HUES64 (cell line): ENCODE results near the gene IMMP2L.
"Not testable (repeated sequence)": the region's sequence is repeated elsewhere in the genome, so short reads cannot be mapped to it uniquely, and the experiment has no call there.

ENCODE experiments used
- H3K27ac ChIP-seq: 2 replicates; pipeline ENCODE4 v1.7.0; 2013; ENCODE audit warnings: low read depth, low read length, inconsistent platforms
- H3K27me3 ChIP-seq: 2 replicates; pipeline ENCODE4 v1.6.1; 2013; ENCODE audit warnings: mild to moderate bottlenecking, low read length; ENCODE audit not compliant: insufficient read depth
- H3K36me3 ChIP-seq: 2 replicates; pipeline ENCODE4 v1.6.1; 2013; ENCODE audit warnings: mild to moderate bottlenecking, low read length; ENCODE audit not compliant: insufficient read depth
- H3K4me1 ChIP-seq: 2 replicates; pipeline ENCODE4 v1.6.1; 2013; ENCODE audit warnings: mild to moderate bottlenecking, low read length, moderate library complexity; ENCODE audit not compliant: insufficient read depth
- H3K4me3 ChIP-seq: 2 replicates; pipeline ENCODE4 v1.5.1; 2013; ENCODE audit warnings: mild to moderate bottlenecking, low read length, moderate library complexity
- H3K9ac ChIP-seq: 2 replicates; pipeline ENCODE4 v1.6.1; 2013; ENCODE audit warnings: mild to moderate bottlenecking, low read depth, low read length
- H3K9me3 ChIP-seq: 2 replicates; pipeline ENCODE4 v1.6.1; 2013; ENCODE audit warnings: low read depth, low read length; ENCODE audit not compliant: insufficient read depth
- WGBS: fragments of 150-250, 120-280 bp; methylation state at CpG from one replicate; pipeline ENCODE4 v1.1.7; 2013; ENCODE audit warnings: missing lambda C conversion rate; 5-methylcytosine and 5-hydroxymethylcytosine counted together

The IMMP2L gene

GRCh38 chr7:110660637-110661036 is 901.7 kb downstream of the IMMP2L start:
- not testable (repeated sequence) for H3K36me3 ChIP-seq, H3K9ac ChIP-seq, H3K4me1 ChIP-seq, H3K27ac ChIP-seq, H3K4me3 ChIP-seq, H3K27me3 ChIP-seq
- WGBS = 96% methylated on average over 7 of the region's 7 CpGs
- peaks cover 21% of the 10 kb centered on the region for H3K9me3 ChIP-seq

DNA sequence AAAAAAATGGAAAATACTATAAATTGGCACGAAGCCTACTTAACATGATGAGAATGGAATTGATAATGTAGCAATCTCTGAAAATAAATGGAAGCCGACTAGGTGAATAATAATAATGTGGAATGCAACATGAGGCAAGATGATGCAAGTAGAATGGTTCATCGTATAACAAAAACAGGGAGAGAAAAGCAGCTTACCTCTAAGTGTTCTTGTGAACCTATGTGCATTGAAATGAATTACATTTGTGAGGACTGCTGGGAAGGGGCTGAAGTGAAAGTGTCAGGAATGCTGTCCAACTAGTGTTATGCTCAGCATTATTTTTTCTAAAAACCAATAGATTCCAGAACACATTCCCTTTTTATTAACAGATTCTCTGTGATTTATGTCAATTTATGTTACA is 912.0 kb downstream of the IMMP2L start:
- 86% methylated on average over 3 of the region's 3 CpGs for WGBS

DNA sequence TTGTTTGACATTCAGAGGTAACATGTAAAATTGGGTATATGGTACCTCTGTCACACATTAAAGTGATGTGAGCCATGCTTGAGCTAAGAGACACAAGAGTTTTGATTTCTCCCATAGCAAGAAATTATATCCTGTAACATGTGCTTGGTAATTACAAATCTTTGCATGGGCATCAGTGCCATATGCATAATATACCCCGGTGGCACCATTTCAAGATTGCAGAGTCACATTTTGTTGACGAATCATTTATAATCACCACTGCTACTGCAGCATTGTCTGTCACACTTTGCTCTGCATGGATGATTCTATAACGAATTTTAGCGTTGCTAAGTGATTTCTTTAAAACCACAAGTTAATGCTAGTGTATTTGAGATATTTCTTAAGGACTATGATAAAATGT is 915.0 kb downstream of the IMMP2L start:
- H3K4me1 ChIP-seq = peaks cover 17% of the 10 kb centered on the region
- WGBS = 92% methylated on average over 4 of the region's 4 CpGs
- no peaks in the 10 kb centered on the region for H3K9me3 ChIP-seq
- H3K4me3 ChIP-seq = no peak overlapping the region
- no peaks in the 10 kb centered on the region for H3K36me3 ChIP-seq
- no peaks in the 10 kb centered on the region for H3K27me3 ChIP-seq
- H3K9ac ChIP-seq = no peak overlapping the region
- no peak overlapping the region for H3K27ac ChIP-seq

More for the DNA sequence above, 912.0 kb downstream of the IMMP2L start:
- Histone ChIP-seq H3K9ac (no peak overlapping the region), H3K9me3 (no peaks in the 10 kb centered on the region), H3K36me3 (no peaks in the 10 kb centered on the region), H3K4me3 (no peak overlapping the region), H3K27ac (peak overlapping the region; percentile 42; the same call in 1 of the 2 replicates), H3K4me1 (peaks cover 17% of the 10 kb centered on the region), H3K27me3 (no peaks in the 10 kb centered on the region)

GRCh38 chr7:110646804-110647203 is 915.5 kb downstream of the IMMP2L start:
- Histone ChIP-seq H3K9me3 (no peaks in the 10 kb centered on the region), H3K27me3 (no peaks in the 10 kb centered on the region), H3K9ac (no peak overlapping the region), H3K36me3 (no peaks in the 10 kb centered on the region), H3K4me1 (peaks cover 17% of the 10 kb centered on the region), H3K27ac (no peak overlapping the region), H3K4me3 (no peak overlapping the region)
- WGBS = 93% methylated on average over 2 of the region's 2 CpGs

DNA sequence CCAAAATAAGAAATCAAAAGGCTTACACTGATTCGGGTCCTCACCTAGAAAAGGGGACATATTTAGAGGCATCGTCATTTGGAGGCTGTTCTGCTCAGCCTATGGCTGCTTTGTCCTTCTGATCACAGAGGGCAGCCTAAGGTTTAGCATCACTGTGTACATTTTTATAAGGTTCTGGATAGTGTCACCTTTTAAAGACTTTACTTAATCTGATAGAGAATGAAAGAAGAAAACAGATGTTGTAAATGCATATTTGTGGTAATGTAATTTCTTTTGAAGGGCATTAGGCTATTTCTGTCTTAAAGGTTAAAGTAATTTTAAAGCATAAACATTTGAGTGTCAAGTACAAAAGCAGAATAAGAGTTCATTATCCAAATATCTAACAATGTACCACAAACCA is 916.7 kb downstream of the IMMP2L start:
- Histone ChIP-seq H3K4me3 (no peak overlapping the region), H3K27me3 (no peaks in the 10 kb centered on the region), H3K4me1 (peaks cover 16% of the 10 kb centered on the region), H3K9ac (no peak overlapping the region), H3K9me3 (no peaks in the 10 kb centered on the region), H3K36me3 (no peaks in the 10 kb centered on the region), H3K27ac (no peak overlapping the region)
- 94% methylated on average over 2 of the region's 2 CpGs for WGBS

GRCh38 chr7:110645060-110645459 is 917.2 kb downstream of the IMMP2L start:
- Histone ChIP-seq H3K9ac (no peak overlapping the region), H3K4me1 (peaks cover 11% of the 10 kb centered on the region), H3K27me3 (no peaks in the 10 kb centered on the region), H3K4me3 (no peak overlapping the region), H3K9me3 (no peaks in the 10 kb centered on the region), H3K27ac (no peak overlapping the region), H3K36me3 (no peaks in the 10 kb centered on the region)
- whole genome bisulfite sequencing = 97% methylated on average over 2 of the region's 3 CpGs

- 98% methylated on average over 5 of the region's 5 CpGs for WGBS
- H3K36me3 ChIP-seq = no peaks in the 10 kb centered on the region
- H3K27ac ChIP-seq = no peak overlapping the region
- peaks cover 15% of the 10 kb centered on the region; the same call in 1 of the 2 replicates for H3K4me1 ChIP-seq
- H3K9ac ChIP-seq = no peak overlapping the region
- 0 out of 2 replicates have a peak, but pooled peaks cover 2% of the 10 kb centered on the region for H3K9me3 ChIP-seq
- no peak overlapping the region for H3K4me3 ChIP-seq
- H3K27me3 ChIP-seq = no peaks in the 10 kb centered on the region
These were observed 925.0 kb downstream of the IMMP2L start for GRCh38 chr7:110637252-110637651.

DNA sequence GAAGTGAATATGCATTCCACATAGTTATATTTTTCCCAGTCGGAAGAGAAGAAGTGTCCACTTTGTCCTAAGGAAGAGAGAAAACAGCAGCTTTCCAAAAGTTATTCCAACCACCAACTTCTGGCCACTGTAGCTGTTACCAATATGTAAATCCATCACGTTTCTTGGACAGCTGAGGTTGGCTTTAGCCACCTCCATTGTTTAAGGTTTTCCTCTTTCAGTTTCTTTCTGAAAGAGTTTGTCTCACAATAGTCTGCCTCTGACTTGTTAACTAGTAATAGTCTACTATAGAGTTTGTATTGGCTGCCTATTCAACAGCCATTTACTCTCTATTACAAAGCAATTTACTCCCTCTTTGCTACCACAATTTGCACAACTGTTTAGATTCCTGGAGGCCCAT is 929.0 kb downstream of the IMMP2L start:
- peaks cover 17% of the 10 kb centered on the region; the same call in 1 of the 2 replicates for H3K4me1 ChIP-seq
- H3K9me3 ChIP-seq = 0 out of 2 replicates have a peak, but pooled peaks cover 2% of the 10 kb centered on the region
- no peak overlapping the region for H3K27ac ChIP-seq
- H3K9ac ChIP-seq = no peak overlapping the region
- no peak overlapping the region for H3K4me3 ChIP-seq
- WGBS = 72% methylated on average over 2 of the region's 2 CpGs
- H3K27me3 ChIP-seq = no peaks in the 10 kb centered on the region
- no peaks in the 10 kb centered on the region for H3K36me3 ChIP-seq

DNA sequence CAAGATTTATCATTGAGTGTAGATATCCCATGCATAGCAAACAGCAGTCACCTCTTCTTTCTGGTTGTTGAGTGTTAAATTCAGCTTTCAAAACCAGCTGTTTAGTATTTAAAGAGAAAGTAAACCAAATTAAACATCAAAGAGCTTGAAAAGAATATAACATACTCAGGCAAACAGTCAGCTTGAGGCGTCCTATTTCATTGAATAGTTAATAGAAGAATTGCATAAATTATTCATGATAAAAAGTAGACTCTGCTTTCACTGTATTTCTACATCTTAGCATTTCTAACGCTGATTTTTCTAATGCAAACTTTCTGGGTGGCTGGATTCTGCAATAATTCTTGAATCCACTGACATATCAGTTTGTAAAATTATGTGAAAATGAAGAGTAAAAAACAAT is 935.9 kb downstream of the IMMP2L start:
- Histone ChIP-seq H3K9ac (no peak overlapping the region), H3K4me1 (no peaks in the 10 kb centered on the region), H3K4me3 (no peak overlapping the region), H3K36me3 (no peaks in the 10 kb centered on the region), H3K27me3 (no peaks in the 10 kb centered on the region), H3K27ac (no peak overlapping the region), H3K9me3 (no peaks in the 10 kb centered on the region)
- 80% methylated on average over 2 of the region's 2 CpGs for WGBS

- H3K27ac ChIP-seq = no peak overlapping the region
- 92% methylated on average over 3 of the region's 3 CpGs for WGBS
- H3K27me3 ChIP-seq = no peaks in the 10 kb centered on the region
- H3K9me3 ChIP-seq = no peaks in the 10 kb centered on the region
- H3K36me3 ChIP-seq = no peaks in the 10 kb centered on the region
- H3K9ac ChIP-seq = no peak overlapping the region
- H3K4me1 ChIP-seq = no peaks in the 10 kb centered on the region
- no peak overlapping the region for H3K4me3 ChIP-seq
These were observed 937.0 kb downstream of the IMMP2L start for GRCh38 chr7:110625294-110625693.

- no peaks in the 10 kb centered on the region for H3K36me3 ChIP-seq
- H3K9ac ChIP-seq = no peak overlapping the region
- H3K27me3 ChIP-seq = no peaks in the 10 kb centered on the region
- H3K4me1 ChIP-seq = no peaks in the 10 kb centered on the region
- H3K4me3 ChIP-seq = no peak overlapping the region
- no peak overlapping the region for H3K27ac ChIP-seq
- no peaks in the 10 kb centered on the region for H3K9me3 ChIP-seq
- 93% methylated on average over 1 of the region's 3 CpGs for WGBS
These were observed 938.9 kb downstream of the IMMP2L start for GRCh38 chr7:110623436-110623835.

- WGBS = 97% methylated on average over 2 of the region's 2 CpGs
- Histone ChIP-seq H3K27me3 (no peaks in the 10 kb centered on the region), H3K9ac (no peak overlapping the region), H3K4me1 (no peaks in the 10 kb centered on the region), H3K27ac (no peak overlapping the region), H3K4me3 (no peak overlapping the region), H3K9me3 (no peaks in the 10 kb centered on the region), H3K36me3 (no peaks in the 10 kb centered on the region)
These were observed 941.0 kb downstream of the IMMP2L start for GRCh38 chr7:110621289-110621688.
